NCI-H1092 treated with DMSO at 0.1 percent for 48 hours (cell line): ENCODE measurements around the gene BMS1.
"Not testable (repeated sequence)": the region's sequence is repeated elsewhere in the genome, so short reads cannot be mapped to it uniquely, and the experiment has no call there.

Experiments
- DNase-seq: peaks from one replicate; lab custom pipeline; 2025; lab: John Stamatoyannopoulos, UW

BMS1 gene, protein sequence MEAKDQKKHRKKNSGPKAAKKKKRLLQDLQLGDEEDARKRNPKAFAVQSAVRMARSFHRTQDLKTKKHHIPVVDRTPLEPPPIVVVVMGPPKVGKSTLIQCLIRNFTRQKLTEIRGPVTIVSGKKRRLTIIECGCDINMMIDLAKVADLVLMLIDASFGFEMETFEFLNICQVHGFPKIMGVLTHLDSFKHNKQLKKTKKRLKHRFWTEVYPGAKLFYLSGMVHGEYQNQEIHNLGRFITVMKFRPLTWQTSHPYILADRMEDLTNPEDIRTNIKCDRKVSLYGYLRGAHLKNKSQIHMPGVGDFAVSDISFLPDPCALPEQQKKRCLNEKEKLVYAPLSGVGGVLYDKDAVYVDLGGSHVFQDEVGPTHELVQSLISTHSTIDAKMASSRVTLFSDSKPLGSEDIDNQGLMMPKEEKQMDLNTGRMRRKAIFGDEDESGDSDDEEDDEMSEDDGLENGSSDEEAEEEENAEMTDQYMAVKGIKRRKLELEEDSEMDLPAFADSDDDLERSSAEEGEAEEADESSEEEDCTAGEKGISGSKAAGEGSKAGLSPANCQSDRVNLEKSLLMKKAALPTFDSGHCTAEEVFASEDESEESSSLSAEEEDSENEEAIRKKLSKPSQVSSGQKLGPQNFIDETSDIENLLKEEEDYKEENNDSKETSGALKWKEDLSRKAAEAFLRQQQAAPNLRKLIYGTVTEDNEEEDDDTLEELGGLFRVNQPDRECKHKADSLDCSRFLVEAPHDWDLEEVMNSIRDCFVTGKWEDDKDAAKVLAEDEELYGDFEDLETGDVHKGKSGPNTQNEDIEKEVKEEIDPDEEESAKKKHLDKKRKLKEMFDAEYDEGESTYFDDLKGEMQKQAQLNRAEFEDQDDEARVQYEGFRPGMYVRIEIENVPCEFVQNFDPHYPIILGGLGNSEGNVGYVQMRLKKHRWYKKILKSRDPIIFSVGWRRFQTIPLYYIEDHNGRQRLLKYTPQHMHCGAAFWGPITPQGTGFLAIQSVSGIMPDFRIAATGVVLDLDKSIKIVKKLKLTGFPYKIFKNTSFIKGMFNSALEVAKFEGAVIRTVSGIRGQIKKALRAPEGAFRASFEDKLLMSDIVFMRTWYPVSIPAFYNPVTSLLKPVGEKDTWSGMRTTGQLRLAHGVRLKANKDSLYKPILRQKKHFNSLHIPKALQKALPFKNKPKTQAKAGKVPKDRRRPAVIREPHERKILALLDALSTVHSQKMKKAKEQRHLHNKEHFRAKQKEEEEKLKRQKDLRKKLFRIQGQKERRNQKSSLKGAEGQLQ

DNA sequence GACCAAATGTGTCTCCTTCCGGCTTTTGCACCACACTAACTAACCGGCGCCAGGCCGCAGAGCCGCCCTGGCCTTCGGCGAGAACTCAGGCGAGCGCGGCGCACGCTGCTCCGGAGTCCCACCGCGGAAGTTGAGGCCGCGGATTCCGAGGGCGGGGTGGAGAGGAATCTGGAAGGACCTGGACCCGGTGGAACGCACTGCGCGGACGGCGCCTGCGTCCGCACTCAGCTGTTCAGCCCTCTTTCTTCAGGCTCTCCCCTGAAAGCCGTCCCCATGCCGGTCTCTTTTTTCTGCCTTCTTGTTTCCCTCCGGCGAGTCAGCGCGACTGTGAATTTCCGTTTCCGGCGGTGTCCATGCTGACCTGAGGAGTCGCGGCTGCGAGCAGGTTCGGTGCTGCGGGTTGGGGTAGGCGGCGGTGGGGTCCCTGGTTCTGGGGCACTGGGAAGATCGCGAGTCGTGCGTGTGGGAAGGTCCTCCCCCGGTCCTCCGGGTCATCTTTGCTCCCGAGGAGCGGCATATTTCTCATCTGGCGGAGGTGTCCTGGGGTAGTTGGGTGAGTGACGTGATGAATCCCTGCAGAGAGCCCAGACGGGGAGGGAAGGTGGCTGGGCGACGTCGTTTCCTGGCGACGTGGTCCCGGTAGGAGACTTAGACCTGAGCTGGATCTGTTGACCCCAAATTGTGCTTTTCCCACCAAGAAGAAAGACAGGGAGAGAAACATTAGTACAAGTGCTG lies at the start of gene BMS1:
Gene BMS1 (plus strand): TSS at position 350 of the 735 bp plus-strand sequence. CDS start 1,600 bp downstream, outside the sequence.
- peak; percentile 89 for DNase-seq

DNA sequence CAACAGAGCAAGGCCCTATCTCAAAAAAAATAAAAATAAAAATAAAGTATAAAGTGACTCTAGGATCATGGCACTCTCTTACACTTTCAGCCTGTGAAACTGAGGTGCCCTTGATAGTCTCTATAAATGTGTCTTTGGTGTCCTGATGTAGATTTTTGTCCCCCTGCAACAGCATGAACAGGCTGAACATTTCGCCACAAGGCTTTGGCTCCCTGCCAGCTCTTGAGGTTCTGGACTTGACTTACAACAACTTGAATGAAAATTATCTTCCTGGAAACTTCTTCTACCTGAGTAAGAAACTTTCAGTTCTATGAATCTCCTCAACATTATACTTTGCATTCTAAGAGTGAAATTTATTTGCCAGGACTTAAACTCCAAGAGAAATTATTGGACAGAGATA lies 48.1 kb upstream of the BMS1 start:
- no peak for DNase-seq

DNA sequence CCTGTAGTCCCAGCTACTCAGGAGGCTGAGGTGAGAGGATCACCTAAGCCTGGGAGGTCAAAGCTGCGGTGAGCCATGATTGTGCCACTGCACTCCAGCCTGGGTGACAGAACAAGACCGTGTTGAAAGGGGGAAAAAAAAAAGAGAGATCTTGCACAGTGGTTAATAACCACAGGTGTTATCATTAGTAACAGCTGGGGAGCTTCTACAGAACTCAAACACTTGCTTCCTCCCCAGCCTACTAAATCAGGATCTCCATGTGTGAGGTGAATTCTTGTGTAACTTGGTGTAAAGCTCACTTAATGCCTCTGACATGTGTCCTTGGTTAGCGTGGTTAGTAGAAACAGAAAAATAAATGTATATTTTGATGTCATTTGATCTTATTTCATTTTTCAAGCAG lies 43.9 kb upstream of the BMS1 start:
- DNase-seq = no peak

DNA sequence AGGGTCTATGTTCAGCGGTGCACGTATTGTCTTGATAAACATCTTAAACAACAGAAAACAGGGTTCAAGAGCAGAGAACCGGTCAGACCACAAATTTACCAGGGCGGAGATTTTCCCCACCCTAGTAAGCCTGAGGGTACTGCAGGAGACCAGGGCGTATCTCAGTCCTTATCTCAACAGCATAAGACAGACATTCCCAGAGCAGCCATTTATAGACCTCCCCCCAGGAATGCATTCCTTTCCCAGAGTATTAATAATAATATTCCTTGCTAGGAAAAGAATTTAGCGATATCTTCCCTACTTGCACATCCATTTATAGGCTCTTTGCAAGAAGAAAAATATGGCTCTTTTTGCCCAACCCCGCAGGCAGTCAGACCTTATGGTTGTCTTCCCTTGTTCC lies 41.1 kb upstream of the BMS1 start:
- DNase-seq = not testable (repeated sequence)

DNA sequence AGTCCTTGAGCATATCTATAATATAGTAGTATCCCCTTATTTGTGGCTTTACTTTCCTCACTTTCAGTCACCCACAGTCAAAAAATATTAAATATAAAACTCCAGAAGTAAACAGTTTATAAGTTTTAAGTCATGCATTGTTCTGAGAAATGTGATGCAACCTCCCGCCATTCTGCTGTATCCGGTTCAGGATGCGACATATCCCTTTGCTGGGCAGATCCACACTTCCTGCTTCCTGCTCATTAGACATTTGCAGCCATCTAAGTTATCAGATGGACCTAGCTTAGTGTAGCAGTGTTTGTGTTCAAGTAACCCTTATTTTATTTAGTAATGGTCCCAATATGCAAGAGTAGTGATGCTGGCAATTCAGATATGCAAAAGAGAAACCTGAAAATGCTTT lies 38.9 kb upstream of the BMS1 start:
- no peak for DNase-seq

DNA sequence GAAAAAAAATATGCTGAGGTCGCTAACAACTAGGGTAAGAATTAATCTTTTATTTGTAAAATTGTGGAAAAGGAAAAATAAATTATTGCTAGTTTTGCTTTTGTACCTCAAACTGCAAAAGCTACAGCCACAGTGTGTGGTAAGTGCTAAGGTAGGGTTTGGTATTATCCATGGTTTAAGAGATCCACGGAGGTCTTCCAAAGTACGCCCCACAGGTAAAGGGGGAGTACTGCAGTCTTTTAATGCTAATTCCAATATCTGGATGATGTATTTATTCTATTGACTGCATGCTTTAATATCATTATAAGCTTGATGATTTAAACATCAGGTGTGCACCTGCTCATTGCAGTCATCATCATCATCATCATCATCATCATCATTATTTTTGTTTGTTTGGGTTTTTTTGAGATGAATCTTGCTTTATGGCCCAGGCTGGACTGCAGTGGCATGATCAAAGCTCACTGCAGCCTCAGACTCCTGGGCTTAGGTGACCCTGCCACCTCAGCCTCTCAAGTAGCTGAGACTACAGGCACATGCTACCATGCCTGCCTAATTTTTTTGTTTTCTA lies 38.4 kb upstream of the BMS1 start:
- DNase-seq = no peak

DNA sequence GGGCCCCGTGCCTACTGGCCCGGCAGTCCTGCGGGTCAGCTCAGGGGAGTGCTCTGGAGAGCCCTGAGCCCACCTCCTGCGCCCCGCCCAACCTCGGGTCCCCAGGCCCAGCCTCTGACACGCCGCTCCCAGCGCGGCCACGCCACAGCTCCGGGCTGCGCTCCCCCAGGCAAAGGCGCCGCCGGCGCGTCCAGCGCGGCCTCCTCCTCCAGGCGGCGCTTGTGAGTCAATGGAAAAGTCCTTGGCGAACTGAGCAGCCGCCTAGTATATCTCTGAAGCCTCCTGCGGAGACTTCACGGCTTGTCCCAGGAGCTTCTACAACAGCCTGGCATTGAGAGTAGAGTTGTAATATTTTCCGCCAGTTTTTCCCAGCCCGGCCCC lies 29.5 kb upstream of the BMS1 start:
- DNase-seq = peak; percentile 26

DNA sequence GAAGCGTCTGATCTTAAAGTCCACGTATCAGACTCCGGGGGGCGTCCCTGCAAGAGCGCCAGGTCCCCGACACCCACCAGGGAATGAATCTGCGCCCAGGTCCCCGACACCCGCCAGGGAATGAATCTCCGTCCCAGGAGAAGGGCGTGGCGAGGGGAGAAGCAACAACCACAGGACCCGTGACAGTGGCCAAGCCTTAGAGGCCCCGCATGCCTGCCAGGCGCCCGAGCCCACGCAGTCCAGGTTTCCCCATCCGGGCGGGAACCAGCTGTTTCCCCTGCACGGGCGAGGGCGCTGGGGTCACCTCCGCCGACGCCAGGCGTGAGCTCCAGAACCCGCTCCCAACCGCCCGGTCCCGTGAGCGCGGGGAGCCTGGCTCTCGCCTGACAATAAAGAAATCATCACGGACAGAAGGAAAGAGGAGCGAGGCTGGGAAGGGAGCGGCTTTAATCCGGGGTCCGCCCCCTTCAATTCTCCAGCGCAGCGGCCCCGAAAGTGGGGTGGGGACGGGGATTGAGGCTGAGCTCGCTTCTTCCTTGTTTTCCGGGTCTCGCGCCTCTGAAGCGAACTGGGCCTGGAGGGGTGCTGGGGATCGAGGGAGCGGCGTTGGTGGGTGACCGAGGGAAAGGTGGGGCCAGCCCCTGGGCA lies 29.0 kb upstream of the BMS1 start:
- no peak for DNase-seq

DNA sequence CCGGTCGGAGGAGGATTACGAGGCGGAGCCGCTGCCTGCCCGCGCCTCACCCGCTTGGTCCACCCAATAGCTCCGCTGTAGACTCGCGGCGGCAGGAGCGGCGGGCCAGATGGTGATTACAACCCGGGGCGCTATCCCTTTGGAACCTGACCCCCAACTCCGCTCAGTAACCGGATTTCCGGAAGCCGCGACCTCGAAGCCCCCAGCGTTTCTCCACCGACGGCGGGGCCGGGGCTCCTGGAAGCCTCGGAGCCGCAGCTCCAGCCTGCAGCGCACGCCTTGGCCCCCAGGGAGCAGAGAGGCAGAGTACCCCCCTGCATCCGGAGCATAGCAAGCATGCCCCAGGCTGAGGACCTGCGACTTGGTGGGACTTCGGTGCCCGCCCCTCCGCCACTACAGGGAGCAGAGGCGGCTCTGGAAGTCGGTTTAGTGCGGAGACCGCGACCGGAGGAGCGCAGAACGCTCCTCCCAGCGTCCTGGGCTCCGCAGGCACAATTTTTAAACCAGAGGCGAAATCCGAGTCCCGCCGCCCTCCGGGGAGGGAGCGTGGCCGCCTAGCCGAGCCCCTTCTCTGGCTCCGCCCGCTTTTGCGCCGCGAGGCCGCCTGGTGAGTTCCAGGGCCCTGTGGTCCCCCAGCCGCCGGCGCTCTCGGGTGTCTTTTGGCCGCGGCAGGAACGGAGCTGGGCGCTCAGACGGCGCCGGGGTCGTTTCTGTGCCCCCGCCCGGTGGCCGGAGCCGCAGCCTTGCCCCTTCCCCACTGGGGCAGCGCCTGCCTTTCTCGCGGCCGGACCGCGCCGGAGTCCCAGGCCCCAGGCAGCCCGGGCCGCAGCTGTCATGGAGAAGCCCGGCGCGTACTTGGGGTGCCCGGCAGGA lies 28.2 kb upstream of the BMS1 start:
- DNase-seq = no peak

DNA sequence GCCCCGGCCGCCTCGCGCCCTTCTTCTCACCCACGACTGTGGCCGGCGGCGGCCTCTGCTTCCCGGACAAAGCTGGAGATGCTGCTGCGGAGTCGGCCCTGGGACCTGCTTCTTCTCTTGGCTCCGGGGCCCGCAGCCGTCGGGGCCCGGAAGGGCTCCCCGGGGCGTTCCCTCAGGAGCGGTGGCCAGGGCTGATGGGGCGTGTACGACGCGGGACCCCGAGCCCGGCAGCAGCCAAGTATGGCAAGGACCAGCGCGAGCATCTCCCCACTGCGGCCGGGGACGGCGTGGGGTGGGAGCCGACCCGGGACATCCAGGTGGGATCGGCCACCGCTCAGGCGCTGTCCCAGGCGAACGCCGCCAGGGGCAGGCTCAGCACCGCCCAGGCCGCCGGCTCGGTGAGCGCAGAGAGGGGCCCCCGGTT lies 27.6 kb upstream of the BMS1 start:
- DNase-seq = no peak

DNA sequence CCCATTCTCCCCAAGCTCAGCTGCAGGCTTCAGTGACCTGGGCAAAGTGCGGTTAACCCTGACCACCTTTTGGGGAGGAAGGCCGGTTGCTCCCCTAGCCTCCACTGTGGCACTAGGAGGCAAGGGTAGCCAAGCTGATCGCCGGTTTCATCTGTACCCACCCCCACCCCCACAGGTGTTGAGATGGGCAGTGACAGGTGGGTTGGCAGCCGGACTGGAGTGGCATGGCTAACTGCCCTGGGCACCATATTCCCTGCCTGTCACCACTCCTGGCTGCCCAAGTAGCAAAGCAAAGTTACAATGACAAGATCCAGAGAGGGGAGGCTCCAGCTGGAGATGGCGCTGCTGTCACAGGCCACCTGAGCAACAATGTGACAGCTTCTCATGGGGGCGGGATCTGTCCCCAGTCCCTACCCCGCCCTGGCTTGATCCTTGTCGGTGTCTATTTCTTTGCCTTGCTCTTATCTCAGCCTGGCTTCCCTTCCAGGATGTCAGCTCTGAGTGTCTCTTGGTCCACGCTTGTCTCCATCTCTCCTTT lies 27.0 kb upstream of the BMS1 start:
- no peak for DNase-seq

DNA sequence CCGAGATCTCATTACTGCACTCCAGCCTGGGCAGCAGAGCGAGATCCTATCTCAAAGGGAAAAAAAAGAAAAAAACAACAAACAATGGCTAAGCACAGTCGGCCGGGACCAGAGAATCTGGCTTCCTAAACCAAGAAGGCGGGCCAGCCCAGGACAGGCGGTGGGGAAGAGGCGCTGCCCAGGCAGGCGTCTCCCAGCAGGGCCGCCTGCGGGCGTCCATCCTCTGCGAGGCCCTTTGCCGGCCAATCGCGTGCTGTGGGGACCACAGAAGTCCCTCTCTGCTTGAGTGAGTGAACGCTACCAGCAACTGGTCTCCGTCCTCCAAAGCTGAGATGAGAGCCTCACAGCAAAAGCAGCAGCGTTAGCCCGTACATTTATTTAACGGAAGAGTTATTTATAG lies 14.7 kb upstream of the BMS1 start:
- DNase-seq = no peak

DNA sequence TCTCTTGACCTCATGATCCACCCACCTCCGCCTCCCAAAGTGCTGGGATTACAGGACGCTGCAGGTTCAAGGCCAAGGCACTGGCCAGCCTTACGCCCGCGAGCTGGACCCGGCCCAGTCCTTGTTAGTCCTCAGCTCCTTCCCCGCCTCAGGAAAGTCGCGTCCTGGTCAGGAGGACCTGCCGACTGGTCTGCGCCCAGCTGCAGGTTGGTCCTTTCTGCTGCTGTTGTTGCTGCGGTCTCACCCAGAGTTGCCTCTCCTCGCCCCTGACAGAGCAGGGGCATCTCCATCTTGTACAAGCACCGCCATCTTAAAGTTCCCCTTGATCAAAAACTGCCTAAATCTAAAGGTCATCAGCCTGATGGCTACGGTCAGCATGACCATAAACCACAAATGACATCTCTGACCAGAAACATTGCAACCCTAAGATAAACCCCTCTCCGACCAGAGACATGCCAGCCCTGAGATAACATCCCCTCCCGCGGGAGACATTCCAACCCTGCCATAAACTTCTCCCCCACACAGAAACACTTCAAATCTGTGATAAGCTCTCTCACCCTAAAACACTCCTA lies 13.9 kb upstream of the BMS1 start:
- DNase-seq = no peak

DNA sequence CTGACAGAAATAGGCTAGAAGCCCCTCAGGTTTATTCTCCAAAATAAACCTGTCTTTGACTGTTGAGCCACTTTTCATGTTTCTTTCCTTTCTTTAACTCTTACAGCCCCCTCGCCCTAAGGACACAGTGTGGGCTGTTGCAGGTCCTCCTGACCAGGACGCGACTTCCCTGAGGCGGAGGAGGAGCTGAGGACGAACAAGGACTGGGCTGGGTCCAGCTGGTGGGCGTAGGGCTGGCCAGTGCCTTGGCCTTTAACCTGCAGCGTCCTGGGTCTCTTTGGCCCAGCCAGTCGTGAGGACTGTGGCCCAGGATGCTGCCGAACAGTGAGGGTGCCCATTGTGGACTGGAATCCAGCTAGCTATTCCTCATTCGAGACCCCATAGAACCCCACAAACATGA lies 13.4 kb upstream of the BMS1 start:
- no peak for DNase-seq

DNA sequence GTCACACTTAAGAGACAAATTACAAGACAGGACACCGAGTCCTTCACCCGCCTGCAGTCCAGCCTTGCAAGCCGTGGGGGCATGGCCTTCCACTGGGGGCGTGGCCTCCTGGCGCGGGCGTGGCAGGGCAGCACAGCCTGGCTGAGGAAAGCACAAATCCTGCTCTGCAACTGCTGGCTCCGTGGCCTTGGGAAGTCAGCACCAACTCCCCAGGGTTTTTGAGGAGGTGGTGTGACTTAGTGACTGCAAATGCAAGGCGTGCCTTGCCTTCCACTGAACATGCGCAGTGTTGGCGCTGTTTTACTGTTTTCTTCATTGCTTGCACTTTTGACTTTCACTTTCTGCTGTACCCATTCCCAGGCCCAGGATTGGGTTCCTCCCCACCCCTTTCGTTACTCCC lies 12.9 kb upstream of the BMS1 start:
- DNase-seq = no peak

DNA sequence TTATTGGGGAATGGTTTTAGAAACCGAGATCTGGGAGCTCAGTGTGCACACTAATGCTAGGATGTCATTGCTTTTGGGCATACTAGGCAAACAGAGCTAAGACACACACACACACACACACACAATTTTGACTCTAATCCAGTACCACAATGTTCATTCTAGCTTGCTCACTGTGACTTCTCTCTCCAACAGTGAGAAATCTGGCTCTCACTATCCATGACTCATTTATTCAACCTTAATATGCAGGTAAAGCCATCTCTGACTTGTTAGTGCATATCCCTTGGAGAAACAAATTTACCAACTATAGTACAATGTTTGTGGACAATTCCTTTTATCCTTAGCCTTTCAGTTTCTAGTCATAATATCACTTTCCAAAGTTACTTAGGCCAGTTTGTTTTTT lies 5.9 kb upstream of the BMS1 start:
- no peak for DNase-seq

DNA sequence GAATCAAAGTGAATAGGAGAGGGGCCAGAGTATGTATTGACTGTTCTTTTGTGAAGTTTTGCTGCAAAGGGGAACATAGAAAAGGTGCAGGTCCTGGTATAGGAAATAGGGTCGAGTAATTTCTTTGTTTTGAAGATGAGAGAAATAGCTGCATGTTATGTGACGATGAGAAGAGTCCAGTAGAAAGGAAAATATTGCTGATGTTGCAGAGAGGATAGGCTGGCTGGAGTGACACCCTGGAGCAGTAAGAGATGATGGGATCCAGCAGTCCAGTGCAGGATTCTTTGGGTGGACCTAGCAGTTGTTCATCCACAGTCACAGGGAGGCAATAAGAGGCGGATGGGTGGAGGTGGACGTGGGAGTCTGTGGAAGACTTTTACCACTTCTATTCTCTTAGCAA lies 2.1 kb upstream of the BMS1 start:
- DNase-seq = no peak

DNA sequence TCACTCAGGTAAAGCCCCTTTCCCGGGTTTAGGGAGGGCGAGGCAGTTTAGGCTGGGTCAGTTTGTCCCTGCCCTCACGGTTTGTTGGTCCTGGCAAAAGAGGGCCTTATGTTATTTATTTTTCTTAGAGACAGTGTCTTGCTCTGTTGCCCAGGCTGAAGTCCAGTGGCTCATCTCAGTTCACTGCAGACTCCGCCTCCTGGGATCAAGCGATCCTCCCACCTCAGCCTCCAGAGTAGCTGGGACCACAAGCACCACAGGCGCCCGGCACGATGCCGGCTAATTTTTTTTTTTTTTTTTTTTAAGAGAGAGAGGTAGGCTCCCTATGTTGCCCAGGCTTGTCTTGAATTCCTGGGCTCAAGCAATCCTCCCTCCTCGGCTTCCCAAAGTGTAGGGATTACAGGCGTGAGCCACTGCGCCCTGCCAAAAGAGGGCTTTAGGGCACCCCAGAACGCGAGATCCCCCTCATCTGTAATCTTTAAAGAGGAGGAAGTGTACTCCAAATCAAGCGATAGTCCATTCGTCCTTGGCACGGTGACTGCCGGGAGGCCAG lies 626 bp upstream of the BMS1 start:
- no peak for DNase-seq

DNA sequence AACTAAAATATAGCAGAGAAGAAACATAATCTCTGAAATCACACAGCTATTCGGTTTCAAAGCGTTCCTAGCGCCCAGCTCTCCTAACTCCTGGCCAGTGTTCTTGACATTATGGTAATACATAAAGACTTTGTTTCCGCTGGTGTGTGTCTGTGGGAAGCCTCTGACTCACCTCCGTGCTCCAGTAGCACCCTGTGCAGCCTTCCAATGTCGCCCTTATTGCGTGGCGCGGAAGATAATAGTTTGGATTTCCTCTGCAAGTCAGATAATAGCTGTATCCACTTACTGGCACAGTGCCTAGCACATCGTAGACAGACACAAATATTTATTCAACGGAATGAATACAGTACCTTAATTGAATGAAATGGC lies 570 bp downstream of the BMS1 start:
- DNase-seq = peak; percentile 40
